ENCODE data around the gene COX15.

- TF ChIP-seq CTCF (conservative IDR thresholded peaks at IDR 0.05) (no peak), EZH2 (IDR thresholded peaks at IDR 0.05; ENCODE audit: low read depth) (no peak)
Measured at GRCh38 chr10:99758211-99758891, 26.4 kb upstream of the COX15 start.
